Measurements from ENCODE around the gene TMEM259. TPM values are rescaled to one million over a fixed set of nuclear protein-coding genes. Genes with fewer than 3 reads are reported as not detected.
A peak's percentile ranks its signal among the peaks of the same experiment; 100 is the strongest.

Gene TMEM259
- total and polyA plus RNA-seq, 2 of the 8 experiments (the other 6 are each of a cell fraction or from before 2014, with no cell fraction given): 140 to 243 TPM

DNA sequence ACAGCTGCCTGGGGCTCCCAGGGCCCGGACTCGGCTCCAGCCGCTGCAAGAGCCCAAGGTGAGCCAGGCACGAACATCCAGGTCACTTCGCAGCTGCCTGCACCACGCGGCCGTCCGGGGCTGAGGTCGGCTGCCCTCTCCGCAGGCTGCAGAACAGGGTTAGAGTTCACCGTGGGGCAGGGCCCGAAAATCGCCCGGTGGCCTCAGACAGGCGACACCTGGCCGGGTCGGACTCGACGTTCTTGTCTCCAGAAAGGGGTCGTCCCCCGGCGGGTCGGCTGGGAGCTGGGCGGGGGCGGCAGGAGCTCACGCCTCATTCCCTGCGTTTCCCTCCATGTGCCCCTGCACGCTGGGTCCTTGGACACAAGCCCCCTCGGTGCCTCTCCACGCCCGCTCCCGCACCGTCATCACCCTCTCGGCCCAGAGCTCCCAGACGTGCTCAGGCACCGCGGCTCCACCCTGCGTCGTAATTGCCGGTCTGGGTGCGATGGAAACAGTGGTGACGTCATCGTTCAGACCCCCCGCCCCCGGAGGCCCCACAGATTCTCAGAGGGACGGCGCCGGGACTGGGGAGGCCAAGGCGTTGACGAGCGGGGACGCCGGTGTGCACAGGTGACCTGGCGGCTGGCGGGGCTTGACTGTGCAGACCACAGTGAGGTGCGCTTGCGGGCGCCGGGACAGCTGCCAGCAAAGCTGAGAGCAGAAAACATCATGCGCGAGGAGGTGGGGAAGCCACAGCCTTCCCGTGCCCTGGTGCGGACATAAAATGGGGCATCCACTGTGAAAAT is 24.7 kb downstream of the TMEM259 start:
- Histone ChIP-seq H3K27me3 (replicated peaks in 1 of 4; ENCODE audit: control insufficient read depth in 3 of 4, extremely low read depth in 1 of 4, insufficient read depth in 3 of 4, low read length in 3 of 4) (peaks cover 6 to 27% (median 14%) of the 10 kb centered on the region in 4 experiments; a peak in 6 of 7 replicates), H2BK20ac (ENCODE audit: low read length) (no peak overlapping the region), H3K18ac (ENCODE audit: extremely low read depth, low read length) (no peak overlapping the region; the same call in 1 of the 2 replicates), H3K4me2 (ENCODE audit: insufficient read depth in 1 of 2, low read depth in 2 of 2, low read length in 2 of 2) (peak overlapping the region; percentile 54 to 77), H2BK5ac (ENCODE audit: low read depth, low read length) (no peak overlapping the region; the same call in 1 of the 2 replicates), H3K79me2 (ENCODE audit: control insufficient read depth in 1 of 2, insufficient read depth in 2 of 2, low read length in 2 of 2) (no peaks in the 10 kb centered on the region), H3K14ac (ENCODE audit: insufficient read length) (no peak overlapping the region), H4K91ac (replicated peaks; ENCODE audit: insufficient read length, low read length) (no peak overlapping the region), H2BK12ac (ENCODE audit: low read depth, low read length) (no peak overlapping the region), H4K8ac (ENCODE audit: extremely low read depth, insufficient read depth, low read length) (peak overlapping the region; percentile 19), H2BK15ac (ENCODE audit: low read length) (0 out of 2 replicates have a peak overlapping the region, but pooled peaks have one; percentile 61), H3K23ac (ENCODE audit: insufficient read length) (no peak overlapping the region), H3K4me1 (replicated peaks in 1 of 4; ENCODE audit: control insufficient read depth in 3 of 4, insufficient read depth in 4 of 4, low read length in 3 of 4) (peaks cover 0 to 10% (median 5%) of the 10 kb centered on the region in 4 experiments; a peak in 3 of 7 replicates), H3K56ac (replicated peaks; ENCODE audit: insufficient read length, low read depth, low read length) (no peak overlapping the region), H3K23me2 (ENCODE audit: low read depth, low read length) (peaks cover 4% of the 10 kb centered on the region; the same call in 1 of the 2 replicates), H4K20me1 (replicated peaks in 1 of 2; ENCODE audit: control insufficient read depth in 1 of 2, insufficient read depth in 2 of 2, low read length in 2 of 2) (peaks cover 5 to 14% of the 10 kb centered on the region in 2 experiments), H3K27ac (ENCODE audit: low read depth, low read length) (no peak overlapping the region), H4K5ac (ENCODE audit: insufficient read length, low read depth, low read length) (no peak overlapping the region), H2BK120ac (replicated peaks; ENCODE audit: low read depth, low read length) (no peak overlapping the region), H2AFZ (ENCODE audit: low read length) (no peak overlapping the region), H3K4ac (replicated peaks; ENCODE audit: insufficient read length, low read depth, low read length) (no peak overlapping the region), H3K9me3 (ENCODE audit: insufficient read depth in 2 of 2, low read depth in 1 of 2, low read length in 1 of 2) (no peaks in the 10 kb centered on the region), H3K36me3 (ENCODE audit: control insufficient read depth in 2 of 4, insufficient read depth in 4 of 4, low read length in 3 of 4) (peaks cover 0 to 16% (median 3%) of the 10 kb centered on the region in 4 experiments; a peak in 2 of 8 replicates), H3K4me3 (ENCODE audit: extremely low read depth in 1 of 4, insufficient read depth in 2 of 4, low read depth in 3 of 4, low read length in 4 of 4) (peak overlapping the region in 3 of 4 experiments; percentile 29 to 50 (median 34); a peak in 5 of 8 replicates), H3K79me1 (ENCODE audit: low read depth, low read length) (no peaks in the 10 kb centered on the region; the same call in 1 of the 2 replicates), H3K9ac (replicated peaks in 1 of 4; ENCODE audit: extremely low read depth in 1 of 4, low read depth in 3 of 4, low read length in 3 of 4) (no peak overlapping the region), H2AK5ac (ENCODE audit: low read depth, low read length) (no peak overlapping the region)
- WGBS, 2 experiments (ENCODE audit: extremely low coverage in 1 of 2, insufficient coverage in 1 of 2, insufficient read length in 1 of 2, insufficient replicate concordance in 2 of 2, low coverage in 1 of 2, low lambda C conversion rate in 2 of 2, missing lambda C conversion rate in 1 of 2): 44% methylated on average over 61 of the region's 64 CpGs; no CpG with 5 or more reads in 1 of the 2 experiments
- POLR2A ChIA-PET (ENCODE audit: partially characterized antibody): interaction anchor here (0.6 to 7.3 kb wide), 23 partner anchors 11 to 1665 kb away, joined by 3 to 81 read pairs (median 3); partner anchors contain the start of genes ABCA7, CIRBP and WDR18
- FAIRE-seq: no peak
- DNase-seq (ENCODE audit: low read depth in 1 of 2, low spot score in 2 of 2): peak in 1 of 2 experiments; percentile 77
- CTCF ChIA-PET (ENCODE audit: partially characterized antibody): interaction anchor here (0.7 to 3.4 kb wide), 10 partner anchors 8 to 121 kb away, joined by 3 to 13 read pairs (median 3); partner anchors contain the start of gene ABCA7
- TF ChIP-seq GABPA (IDR thresholded peaks at IDR 0.05; ENCODE audit: borderline replicate concordance, insufficient read depth, low read length) (0 out of 2 replicates have a peak, but pooled peaks have one; percentile 22), NANOG (IDR thresholded peaks at IDR 0.05; ENCODE audit: insufficient read depth, low read depth, low read length, poor library complexity, severe bottlenecking) (no peak), FOSL1 (IDR thresholded peaks at IDR 0.05; ENCODE audit: insufficient read depth, low read depth, low read length) (no peak), CHD1 (IDR thresholded peaks at IDR 0.05; ENCODE audit: low read depth, low read length) (no peak), TCF12 (IDR thresholded peaks at IDR 0.05; ENCODE audit: low read depth, low read length) (no peak), JUN (IDR thresholded peaks at IDR 0.05; ENCODE audit: low read depth, low read length) (peak; percentile 92), SRF (IDR thresholded peaks at IDR 0.05; ENCODE audit: low read depth, low read length) (no peak)
- TF ChIP-seq, protein P1, sequence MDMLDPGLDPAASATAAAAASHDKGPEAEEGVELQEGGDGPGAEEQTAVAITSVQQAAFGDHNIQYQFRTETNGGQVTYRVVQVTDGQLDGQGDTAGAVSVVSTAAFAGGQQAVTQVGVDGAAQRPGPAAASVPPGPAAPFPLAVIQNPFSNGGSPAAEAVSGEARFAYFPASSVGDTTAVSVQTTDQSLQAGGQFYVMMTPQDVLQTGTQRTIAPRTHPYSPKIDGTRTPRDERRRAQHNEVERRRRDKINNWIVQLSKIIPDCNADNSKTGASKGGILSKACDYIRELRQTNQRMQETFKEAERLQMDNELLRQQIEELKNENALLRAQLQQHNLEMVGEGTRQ (IDR thresholded peaks at IDR 0.05; ENCODE audit: low read length): no peak

Measured in H1 (cell line).